Activated CD4-positive, alpha-beta T cell treated with anti-CD3 and anti-CD28 coated beads, Interleukin-2, amount 50 U/mL, for 4 hours (primary cell): ENCODE measurements around the gene TGFBR2.

ENCODE experiments used
- DNase-seq, 2 experiments: peaks; one replicate each; pipeline ENCODE4 v3.0.0-alpha.2; 2020

Gene TGFBR2

DNA sequence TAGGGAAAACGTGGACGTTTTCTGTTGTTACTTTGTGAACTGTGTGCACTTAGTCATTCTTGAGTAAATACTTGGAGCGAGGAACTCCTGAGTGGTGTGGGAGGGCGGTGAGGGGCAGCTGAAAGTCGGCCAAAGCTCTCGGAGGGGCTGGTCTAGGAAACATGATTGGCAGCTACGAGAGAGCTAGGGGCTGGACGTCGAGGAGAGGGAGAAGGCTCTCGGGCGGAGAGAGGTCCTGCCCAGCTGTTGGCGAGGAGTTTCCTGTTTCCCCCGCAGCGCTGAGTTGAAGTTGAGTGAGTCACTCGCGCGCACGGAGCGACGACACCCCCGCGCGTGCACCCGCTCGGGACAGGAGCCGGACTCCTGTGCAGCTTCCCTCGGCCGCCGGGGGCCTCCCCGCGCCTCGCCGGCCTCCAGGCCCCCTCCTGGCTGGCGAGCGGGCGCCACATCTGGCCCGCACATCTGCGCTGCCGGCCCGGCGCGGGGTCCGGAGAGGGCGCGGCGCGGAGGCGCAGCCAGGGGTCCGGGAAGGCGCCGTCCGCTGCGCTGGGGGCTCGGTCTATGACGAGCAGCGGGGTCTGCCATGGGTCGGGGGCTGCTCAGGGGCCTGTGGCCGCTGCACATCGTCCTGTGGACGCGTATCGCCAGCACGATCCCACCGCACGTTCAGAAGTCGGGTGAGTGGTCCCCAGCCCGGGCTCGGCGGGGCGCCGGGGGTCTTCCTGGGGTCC lies at the start of gene TGFBR2:
Gene TGFBR2, plus strand, starts transcription at position 301 of the 731 bp plus-strand sequence. Its CDS starts 283 bp downstream, at position 584.
- peak; percentile 77 to 79 for DNase-seq

- DNase-seq, result no peak
Observed at GRCh38 chr3:30557746-30558303, 48.6 kb upstream of the TGFBR2 start.

GRCh38 chr3:30563956-30564355 lies 42.4 kb upstream of the TGFBR2 start:
- DNase-seq, result no peak

DNA sequence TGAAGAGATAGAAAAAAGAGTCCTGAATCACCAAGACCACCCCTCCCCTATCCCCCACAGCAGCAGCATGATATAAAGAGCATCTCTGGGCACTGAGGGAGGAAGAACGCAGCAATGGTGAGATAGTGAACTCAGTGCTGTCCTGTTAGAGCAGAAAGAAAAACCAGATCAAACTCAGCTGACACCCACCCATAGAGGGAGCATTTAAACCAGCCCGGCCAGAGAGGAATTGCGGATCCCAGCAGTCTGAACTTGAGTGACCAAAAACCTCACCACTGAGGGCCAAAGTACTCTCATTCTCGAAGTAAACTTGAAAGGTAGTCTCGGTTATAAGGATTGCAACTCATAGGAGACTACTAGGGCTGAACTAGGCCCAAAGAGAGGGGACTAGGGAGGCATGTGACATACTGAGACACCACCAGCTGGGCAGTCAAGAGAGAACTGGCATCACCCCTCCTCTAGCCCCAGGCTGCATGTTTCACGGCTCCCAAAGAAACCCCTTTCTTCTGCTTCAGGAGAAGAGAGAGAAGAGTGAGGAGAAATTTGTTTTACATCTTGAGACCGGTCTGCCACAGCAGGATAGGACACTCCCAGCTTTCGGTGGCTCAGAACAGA lies 39.2 kb upstream of the TGFBR2 start:
- DNase-seq, result no peak

DNA sequence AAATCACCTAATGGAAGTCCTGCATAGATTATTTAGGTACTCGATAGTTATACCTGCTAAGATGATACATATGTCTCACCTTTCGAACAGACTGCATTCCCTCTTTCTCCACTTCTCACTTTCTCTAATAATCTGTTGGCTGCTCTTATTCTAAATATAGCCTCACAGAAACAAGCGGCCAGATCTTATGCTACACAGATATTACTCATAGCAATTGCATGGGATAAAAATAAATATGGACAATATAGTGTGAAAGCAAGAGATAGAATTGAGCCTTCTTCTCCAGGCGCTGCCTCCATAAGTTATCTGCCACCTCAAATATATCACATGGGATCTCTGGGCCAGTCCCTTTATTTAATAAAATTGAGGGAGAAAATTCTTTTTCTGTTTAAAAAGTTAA lies 29.5 kb upstream of the TGFBR2 start:
- DNase-seq, result no peak

GRCh38 chr3:30577788-30578187 lies 28.6 kb upstream of the TGFBR2 start:
- no peak for DNase-seq

- DNase-seq, result no peak
Observed at GRCh38 chr3:30578479-30578878, 27.9 kb upstream of the TGFBR2 start.

GRCh38 chr3:30578986-30579579 lies 27.3 kb upstream of the TGFBR2 start:
- no peak for DNase-seq

DNA sequence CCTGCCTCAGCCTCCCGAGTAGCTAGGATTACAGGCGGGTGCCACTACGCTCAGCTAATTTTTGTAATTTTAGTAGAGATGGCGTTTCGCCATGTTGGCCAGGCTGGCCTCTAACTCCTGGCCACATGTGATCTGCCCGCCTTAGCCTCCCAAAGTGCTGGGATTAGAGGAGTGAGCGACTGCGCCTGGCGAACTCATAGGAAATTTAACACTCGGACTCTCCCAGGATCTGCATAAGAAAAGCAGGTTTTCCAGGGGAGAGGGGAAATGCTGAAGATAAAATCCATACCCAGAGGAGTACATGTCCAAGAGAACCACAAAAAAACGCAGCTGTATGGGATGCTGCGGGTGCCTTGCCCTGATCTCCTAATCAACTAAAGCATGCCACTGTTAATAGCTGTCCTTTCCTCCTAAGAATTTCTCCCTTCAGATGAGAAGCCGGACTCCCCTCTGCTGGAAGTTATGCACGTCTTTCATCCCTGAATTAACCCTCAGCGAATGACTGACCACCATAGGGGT lies 25.3 kb upstream of the TGFBR2 start:
- no peak for DNase-seq

- no peak for DNase-seq
Observed at GRCh38 chr3:30581982-30582381, 24.4 kb upstream of the TGFBR2 start.

DNA sequence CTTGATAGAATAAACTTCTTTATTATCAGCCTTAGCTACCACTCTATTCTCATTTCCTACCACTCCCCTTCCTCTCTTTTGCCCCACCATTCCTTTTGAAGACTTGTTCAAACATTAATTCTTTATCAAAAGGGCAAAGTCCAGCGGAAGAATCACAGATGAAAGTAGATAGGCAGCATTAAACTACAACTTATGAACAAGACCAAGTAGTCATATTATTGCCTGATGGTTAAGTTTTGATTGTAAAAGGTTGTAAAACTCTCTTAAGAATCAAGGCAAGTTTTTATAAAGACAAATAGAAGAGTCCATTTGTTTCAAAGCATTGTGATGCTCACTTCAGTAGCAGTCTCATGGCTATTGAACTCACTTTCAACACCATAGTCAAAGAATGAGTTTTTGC lies 22.4 kb upstream of the TGFBR2 start:
- no peak for DNase-seq

DNA sequence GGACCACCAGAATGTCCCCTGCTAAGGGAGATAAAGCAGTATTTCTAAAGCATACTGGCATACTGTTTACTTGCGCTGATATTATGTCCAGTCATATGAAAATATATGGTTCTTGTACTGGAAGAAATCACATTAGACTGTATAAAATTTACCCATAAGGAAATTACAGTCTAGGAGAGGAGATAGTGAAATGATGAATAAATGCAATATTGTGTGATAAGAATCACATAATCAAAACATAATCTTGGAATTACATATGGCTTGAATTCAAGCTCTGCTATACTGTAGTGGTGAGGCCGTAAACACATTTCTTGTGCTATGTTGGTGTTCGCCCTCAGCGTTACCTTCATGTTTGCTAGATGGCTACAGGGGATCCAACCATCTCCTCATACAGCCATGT lies 20.7 kb upstream of the TGFBR2 start:
- no peak for DNase-seq

- no peak for DNase-seq
Observed at GRCh38 chr3:30586096-30586805, 20.1 kb upstream of the TGFBR2 start.

- DNase-seq, result no peak
Observed at GRCh38 chr3:30586806-30587486, 19.5 kb upstream of the TGFBR2 start.

DNA sequence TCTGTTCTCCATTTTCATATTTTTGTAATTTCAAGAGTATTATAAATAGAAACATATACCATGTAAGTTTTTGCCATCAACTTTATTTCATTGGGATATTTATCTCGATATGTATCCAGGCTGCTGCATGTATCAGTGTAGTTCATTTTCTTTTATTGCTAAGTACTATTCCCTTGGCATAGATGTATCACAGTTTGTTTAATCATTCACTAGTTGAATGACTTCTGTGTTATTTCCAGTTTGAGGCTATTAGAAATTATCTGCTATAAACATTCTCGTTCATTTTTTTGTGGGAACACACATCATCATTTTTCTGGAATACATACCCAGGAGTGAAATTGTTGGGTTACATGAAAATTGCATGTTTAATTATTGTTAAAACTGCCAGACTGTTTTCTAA lies 18.5 kb upstream of the TGFBR2 start:
- DNase-seq, result no peak

DNA sequence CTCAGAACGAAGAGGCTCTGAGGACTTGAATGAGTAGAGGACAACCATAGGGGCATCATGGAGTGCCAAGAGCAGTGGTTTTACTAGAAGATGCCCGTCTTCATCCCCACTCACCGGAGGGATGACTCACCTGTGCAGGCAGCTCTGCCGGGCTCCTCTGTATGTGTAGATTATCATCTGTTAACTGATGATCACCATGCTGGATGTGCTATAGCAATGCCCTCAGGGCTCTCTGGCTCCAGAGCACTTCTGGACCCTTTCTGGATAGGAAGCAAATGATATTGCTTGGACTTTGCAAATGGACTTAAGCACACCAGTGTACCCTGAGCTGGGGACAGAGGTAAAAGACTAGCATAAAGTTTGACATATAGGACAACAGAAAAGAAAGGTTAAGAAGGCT lies 10.2 kb upstream of the TGFBR2 start:
- no peak for DNase-seq

DNA sequence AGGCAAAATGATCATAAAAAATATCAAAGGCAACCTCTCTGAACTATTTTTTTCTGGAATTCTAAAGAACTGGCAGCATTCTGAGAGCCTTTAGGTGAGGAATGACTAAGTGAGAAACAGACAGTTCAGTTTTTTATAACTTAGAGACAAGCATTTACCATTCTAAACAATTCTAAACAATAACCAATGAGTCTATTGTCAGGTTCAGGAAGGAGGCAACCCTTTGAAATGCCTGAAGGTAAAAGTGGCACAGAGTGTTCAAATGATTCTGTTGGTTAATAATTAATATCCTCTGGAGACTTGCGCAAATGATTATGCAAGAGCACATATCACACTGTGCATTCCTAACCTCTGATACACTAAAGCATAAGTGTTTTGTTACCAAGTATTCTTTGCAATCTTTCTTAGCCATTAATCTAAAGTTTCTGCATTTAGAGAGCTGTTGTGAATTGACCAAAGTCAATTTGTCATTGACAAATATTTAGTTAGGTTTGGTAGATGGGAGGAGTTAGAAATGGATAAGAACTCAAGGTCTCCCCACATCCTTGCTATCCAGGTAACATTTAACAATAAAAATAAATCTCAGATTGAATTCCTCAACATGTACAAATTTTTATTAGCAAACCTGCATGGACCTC lies 9.2 kb upstream of the TGFBR2 start:
- DNase-seq, result no peak

DNA sequence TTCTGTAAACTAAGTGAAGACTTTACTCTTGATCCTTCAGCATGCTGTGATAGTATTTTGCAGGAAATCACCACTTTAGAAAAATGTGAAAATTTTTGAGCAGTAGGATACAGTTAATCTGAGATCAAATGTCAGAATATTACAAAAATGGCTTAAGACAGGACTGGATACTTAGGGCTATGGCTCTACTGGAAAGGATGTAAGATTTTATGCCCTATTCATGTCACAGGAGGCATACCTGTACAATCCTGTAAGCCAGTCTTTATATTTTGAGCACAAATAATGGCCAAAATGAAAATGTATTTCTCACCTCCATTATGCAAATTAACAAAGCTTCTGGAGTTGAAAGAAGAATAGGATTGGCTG lies 8.6 kb upstream of the TGFBR2 start:
- DNase-seq, result no peak

DNA sequence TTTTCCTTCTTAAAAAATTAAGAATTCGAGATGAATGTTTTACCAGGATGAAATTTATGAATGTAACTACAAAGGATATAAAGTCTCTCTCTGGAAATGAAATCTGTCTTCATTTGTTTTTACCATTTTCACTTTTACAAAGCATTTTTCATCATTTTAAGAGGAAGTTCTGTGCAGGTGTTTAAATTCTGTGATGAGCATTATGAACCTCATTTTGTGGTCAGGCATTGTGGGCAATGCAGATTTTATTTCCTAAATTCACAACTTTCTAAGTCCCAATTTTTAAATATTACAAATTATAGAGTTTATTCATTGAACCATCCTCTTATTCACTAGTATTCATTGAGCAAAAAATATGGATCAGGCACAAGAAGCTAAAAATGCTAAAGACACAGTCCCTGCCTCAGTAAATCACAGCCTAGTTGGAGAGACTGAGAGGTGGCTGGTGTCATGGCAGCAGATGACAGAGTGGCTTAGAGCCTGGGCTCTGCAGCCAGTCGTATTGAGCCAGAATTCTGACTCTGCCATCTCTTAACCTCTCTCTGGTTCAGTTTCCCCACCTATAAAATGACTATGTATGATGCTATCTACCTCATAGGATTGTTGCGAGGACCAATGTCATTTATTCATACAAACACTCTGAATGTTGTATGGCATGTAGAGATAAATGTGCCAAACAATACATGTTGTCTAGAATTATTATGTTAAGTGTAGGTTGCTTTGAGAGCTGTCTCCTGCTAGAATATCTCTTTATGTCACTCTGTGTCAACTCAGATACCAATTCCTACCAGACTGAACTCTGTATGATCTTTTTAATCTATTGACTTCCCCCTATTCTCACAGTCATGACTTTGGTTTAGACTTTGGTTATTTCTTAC lies 7.5 kb upstream of the TGFBR2 start:
- DNase-seq, result no peak

DNA sequence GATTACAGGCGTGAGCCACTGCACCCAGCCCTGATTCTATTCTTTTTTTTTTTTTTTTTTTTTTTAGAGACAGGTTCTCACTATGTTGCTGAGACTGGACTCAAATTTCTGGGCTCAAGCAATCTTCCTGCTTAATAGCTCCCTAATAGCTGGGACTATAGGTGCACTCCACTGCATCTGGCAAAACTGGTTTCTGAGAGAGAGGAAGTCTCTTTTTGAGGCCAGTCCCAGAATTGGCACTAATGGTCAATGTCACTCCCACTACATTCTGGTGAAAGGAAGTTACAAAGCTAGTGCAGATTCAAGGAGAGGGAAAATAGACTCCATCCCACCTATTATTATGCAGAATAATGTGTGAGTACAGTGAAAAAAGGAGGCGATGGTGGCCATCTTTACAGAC lies 5.8 kb upstream of the TGFBR2 start:
- no peak for DNase-seq

GRCh38 chr3:30602946-30603345 lies 3.5 kb upstream of the TGFBR2 start:
- DNase-seq, result no peak
